H1 (cell line): ENCODE data around the gene NAV3. TPM values are rescaled to one million over a fixed set of nuclear protein-coding genes. Genes with fewer than 3 reads are reported as not detected.

ENCODE experiments used
- CTCF ChIA-PET: fragments of 300-600 bp; sonication (Branson Sonifier 250); formaldehyde crosslinking; loops from one replicate; lab custom pipeline; 2021; ENCODE audit not compliant: partially characterized antibody; lab: Charles Lee
- POLR2A ChIA-PET: fragments of 300-600 bp; sonication (Branson Sonifier 250); formaldehyde crosslinking; loops from one replicate; lab custom pipeline; 2021; ENCODE audit warnings: inconsistent platforms; ENCODE audit not compliant: partially characterized antibody; lab: Charles Lee
- DNase-seq, 2 experiments: peaks; one replicate each; pipeline versions ENCODE4 v3.0.0 to v3.0.0-alpha.2; 2010 to 2022; ENCODE audit warnings: low spot score in 2 of 2, low read depth in 1 of 2, mixed read lengths in 1 of 2
- FAIRE-seq: peaks from 2 replicates; lab custom pipeline; 2011; peaks lifted over from hg19 to GRCh38; lab: Jason Lieb, UNC
- H2AFZ ChIP-seq: 2 replicates; pipeline ENCODE4 v1.8.1; 2012; ENCODE audit warnings: low read length, inconsistent platforms
- H2AK5ac ChIP-seq: 2 replicates; pipeline ENCODE4 v1.6.1; 2013; ENCODE audit warnings: low read depth, low read length
- H2BK120ac ChIP-seq: replicated peaks from 2 replicates; pipeline ENCODE3; 2013; ENCODE audit warnings: low read depth, low read length, inconsistent platforms
- H2BK12ac ChIP-seq: 2 replicates; pipeline ENCODE4 v1.6.1; 2013; ENCODE audit warnings: low read depth, low read length
- H2BK15ac ChIP-seq: 2 replicates; pipeline ENCODE4 v1.6.1; 2013; ENCODE audit warnings: low read length
- H2BK20ac ChIP-seq: 2 replicates; pipeline ENCODE4 v1.6.1; 2013; ENCODE audit warnings: low read length
- H2BK5ac ChIP-seq: 2 replicates; pipeline ENCODE4 v1.6.1; 2013; ENCODE audit warnings: low read depth, low read length
- H3K14ac ChIP-seq: 2 replicates; pipeline ENCODE4 v1.6.1; 2013; ENCODE audit warnings: inconsistent platforms; ENCODE audit not compliant: insufficient read length
- H3K18ac ChIP-seq: 2 replicates; pipeline ENCODE4 v1.6.1; 2013; ENCODE audit warnings: low read length; ENCODE audit errors: extremely low read depth
- H3K23ac ChIP-seq: 2 replicates; pipeline ENCODE4 v1.6.1; 2013; ENCODE audit warnings: inconsistent platforms; ENCODE audit not compliant: insufficient read length
- H3K23me2 ChIP-seq: 2 replicates; pipeline ENCODE4 v1.6.1; 2013; ENCODE audit warnings: low read depth, low read length
- H3K27ac ChIP-seq: 2 replicates; pipeline ENCODE4 v1.6.1; 2011; ENCODE audit warnings: low read depth, low read length, inconsistent platforms
- H3K27me3 ChIP-seq, 4 experiments: replicated peaks in 1 of 4; 1 replicate in 1 of 4; 2 replicates in 3 of 4; pipeline versions ENCODE4 v1.6.1 to v1.8.1; 2011 to 2013; ENCODE audit warnings: low read length in 3 of 4, mild to moderate bottlenecking in 3 of 4, inconsistent platforms in 2 of 4, mixed read lengths in 2 of 4, moderate library complexity in 1 of 4; ENCODE audit not compliant: control insufficient read depth in 3 of 4, insufficient read depth in 3 of 4; ENCODE audit errors: extremely low read depth in 1 of 4
- H3K36me3 ChIP-seq, 4 experiments: 2 replicates each; pipeline versions ENCODE4 v1.6.1 to v1.8.1; 2011 to 2013; ENCODE audit warnings: mild to moderate bottlenecking in 4 of 4, low read length in 3 of 4, moderate library complexity in 2 of 4, control low read depth in 1 of 4, inconsistent platforms in 1 of 4; ENCODE audit not compliant: insufficient read depth in 4 of 4, control insufficient read depth in 2 of 4
- H3K4ac ChIP-seq: replicated peaks from 2 replicates; pipeline ENCODE3; 2013; ENCODE audit warnings: low read length, low read depth, mixed read lengths, inconsistent platforms; ENCODE audit not compliant: insufficient read length
- H3K4me1 ChIP-seq, 4 experiments: replicated peaks in 1 of 4; 1 replicate in 1 of 4; 2 replicates in 3 of 4; pipeline versions ENCODE4 v1.6.1 to v1.8.1; 2011 to 2013; ENCODE audit warnings: low read length in 3 of 4, inconsistent platforms in 2 of 4, mixed read lengths in 1 of 4; ENCODE audit not compliant: insufficient read depth in 4 of 4, control insufficient read depth in 3 of 4
- H3K4me2 ChIP-seq, 2 experiments: 2 replicates each; pipeline versions ENCODE4 v1.6.1 to v1.8.1; 2011 to 2013; ENCODE audit warnings: low read depth in 2 of 2, low read length in 2 of 2, control low read depth in 1 of 2, inconsistent platforms in 1 of 2, mild to moderate bottlenecking in 1 of 2; ENCODE audit not compliant: insufficient read depth in 1 of 2
- H3K4me3 ChIP-seq, 4 experiments: fragments of 200-600, 300-600 bp in 1 of 4; sonication (generic), shearing (Covaris generic), sonication (Bioruptor Twin) in 1 of 4; 2 replicates each; pipeline versions ENCODE4 v1.5.1 to v1.8.1; 2011 to 2016; ENCODE audit warnings: low read length in 4 of 4, low read depth in 3 of 4, control low read depth in 2 of 4, inconsistent platforms in 2 of 4, mild to moderate bottlenecking in 2 of 4, mixed read lengths in 1 of 4, moderate library complexity in 1 of 4; ENCODE audit not compliant: insufficient read depth in 2 of 4; ENCODE audit errors: extremely low read depth in 1 of 4
- H3K56ac ChIP-seq: replicated peaks from 2 replicates; pipeline ENCODE3; 2013; ENCODE audit warnings: low read depth, mild to moderate bottlenecking, mixed read lengths, low read length, inconsistent platforms; ENCODE audit not compliant: insufficient read length
- H3K79me1 ChIP-seq: 2 replicates; pipeline ENCODE4 v1.6.1; 2013; ENCODE audit warnings: low read depth, low read length, control low read depth
- H3K79me2 ChIP-seq, 2 experiments: 2 replicates each; pipeline versions ENCODE4 v1.6.1 to v1.8.1; 2012 to 2013; ENCODE audit warnings: low read length in 2 of 2, mild to moderate bottlenecking in 2 of 2, inconsistent platforms in 1 of 2; ENCODE audit not compliant: insufficient read depth in 2 of 2, control insufficient read depth in 1 of 2
- H3K9ac ChIP-seq, 4 experiments: replicated peaks in 1 of 4; 1 replicate in 1 of 4; 2 replicates in 3 of 4; pipeline versions ENCODE4 v1.6.1 to v1.8.1; 2011 to 2013; ENCODE audit warnings: low read depth in 3 of 4, low read length in 3 of 4, control low read depth in 2 of 4, mild to moderate bottlenecking in 2 of 4, moderate library complexity in 2 of 4, inconsistent platforms in 1 of 4; ENCODE audit errors: extremely low read depth in 1 of 4
- H3K9me3 ChIP-seq, 2 experiments: 2 replicates each; pipeline versions ENCODE4 v1.6.1 to v1.8.1; 2012 to 2013; ENCODE audit warnings: mild to moderate bottlenecking in 2 of 2, moderate library complexity in 2 of 2, control low read depth in 1 of 2, inconsistent platforms in 1 of 2, low read depth in 1 of 2, low read length in 1 of 2, mixed read lengths in 1 of 2; ENCODE audit not compliant: insufficient read depth in 2 of 2
- H4K20me1 ChIP-seq, 2 experiments: replicated peaks in 1 of 2; 2 replicates each; pipeline versions ENCODE3 to v1.8.1; 2011 to 2013; ENCODE audit warnings: inconsistent platforms in 2 of 2, low read length in 2 of 2, mild to moderate bottlenecking in 1 of 2; ENCODE audit not compliant: insufficient read depth in 2 of 2, control insufficient read depth in 1 of 2
- H4K5ac ChIP-seq: 2 replicates; pipeline ENCODE4 v1.6.1; 2013; ENCODE audit warnings: low read length, low read depth, mixed read lengths, inconsistent platforms; ENCODE audit not compliant: insufficient read length
- H4K8ac ChIP-seq: 2 replicates; pipeline ENCODE4 v1.8.0; 2013; ENCODE audit warnings: mild to moderate bottlenecking, moderate library complexity, low read length, inconsistent platforms; ENCODE audit not compliant: insufficient read depth; ENCODE audit errors: extremely low read depth
- H4K91ac ChIP-seq: replicated peaks from 2 replicates; pipeline ENCODE3; 2013; ENCODE audit warnings: low read length, mixed read lengths, inconsistent platforms; ENCODE audit not compliant: insufficient read length
- SIX5 ChIP-seq: IDR thresholded peaks from 2 replicates; pipeline ENCODE4 v1.6.1; 2011; ENCODE audit warnings: mild to moderate bottlenecking, low read depth, low read length
- SP2 ChIP-seq: IDR thresholded peaks from 2 replicates; pipeline ENCODE4 v1.6.1; 2012; ENCODE audit warnings: mild to moderate bottlenecking, low read length, inconsistent platforms
- TAF7 ChIP-seq: optimal IDR thresholded peaks from 2 replicates; pipeline ENCODE3; 2011; ENCODE audit warnings: low read depth, mild to moderate bottlenecking, inconsistent platforms, low read length, moderate library complexity, borderline replicate concordance
- TEAD4 ChIP-seq: IDR thresholded peaks from 2 replicates; pipeline ENCODE4 v1.6.1; 2012; ENCODE audit warnings: low read depth, low read length, inconsistent platforms, mixed read lengths
- polyA plus RNA-seq, 7 experiments: library from polyadenylated mRNA; depleted of rRNA in 3 of 7; stranded (reverse) in 5 of 7; unstranded in 2 of 7; fragments of >200 nt in 5 of 7; fragments of 200-250 nt in 2 of 7; gene quantifications; 1 replicate in 5 of 7; 2 replicates in 1 of 7; 4 replicates in 1 of 7; pipeline versions ENCODE4 v1.2.1 to v1.2.3, GENCODE V29; 2011 to 2013; ENCODE audit warnings: missing spikeins in 2 of 7, mixed read lengths in 2 of 7
- total RNA-seq: library from RNA; stranded (reverse); fragmentation: NEBNext Ultra II Directional; extraction: Animal tissue kit (Norgen Biotek cat#: 25700); gene quantifications from 2 replicates; pipeline ENCODE4 v1.2.1, GENCODE V29; 2021
- TF ChIP-seq, protein P1 (sequence below): IDR thresholded peaks from 2 replicates; pipeline ENCODE4 v1.6.1; 2011; ENCODE audit warnings: low read length, improper control_type of control experiment

NAV3 gene
- total and polyA plus RNA-seq, 2 of the 8 experiments (the other 6 are each of a cell fraction or from before 2014, with no cell fraction given): 0.47 to 5.0 TPM

DNA sequence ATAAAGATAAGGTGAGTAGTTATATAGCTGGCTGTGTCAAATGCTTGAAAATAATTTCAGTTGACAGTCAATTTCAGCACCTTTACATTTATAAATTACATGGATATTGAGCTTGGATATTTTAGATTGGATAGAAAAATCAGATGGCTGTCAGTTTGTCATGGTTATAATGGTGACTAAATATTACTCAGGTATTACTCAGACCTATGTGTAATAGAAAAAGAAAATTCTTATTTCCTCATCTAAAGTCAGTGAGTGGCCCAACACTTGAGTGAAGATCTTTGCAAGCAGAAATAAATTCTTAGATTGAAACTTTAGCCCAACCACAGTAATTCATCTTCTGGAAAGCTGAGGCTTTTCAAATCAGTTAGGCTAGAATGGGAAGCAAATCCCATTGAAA, 354.4 kb downstream of the NAV3 start:
- Histone ChIP-seq H3K4ac (no peak overlapping the region), H4K91ac (no peak overlapping the region), H4K8ac (no peak overlapping the region), H3K4me1 (peaks cover 0 to 4% (median 0%) of the 10 kb centered on the region in 4 experiments; a peak in 1 of 7 replicates), H3K9me3 (no peaks in the 10 kb centered on the region), H2BK5ac (no peak overlapping the region), H3K4me2 (no peak overlapping the region), H3K18ac (no peak overlapping the region), H2BK20ac (no peak overlapping the region), H3K23ac (no peak overlapping the region), H3K36me3 (no peaks in the 10 kb centered on the region), H2BK12ac (no peak overlapping the region), H2AFZ (no peak overlapping the region), H3K14ac (no peak overlapping the region), H3K56ac (no peak overlapping the region), H3K79me2 (no peaks in the 10 kb centered on the region), H3K9ac (peak overlapping the region in 1 of 4 experiments; percentile 8; a peak in 1 of 7 replicates), H3K79me1 (no peaks in the 10 kb centered on the region), H3K23me2 (no peaks in the 10 kb centered on the region), H3K27ac (no peak overlapping the region), H2AK5ac (no peak overlapping the region), H4K20me1 (no peaks in the 10 kb centered on the region)
- FAIRE-seq (no peak), DNase-seq (no peak)
- POLR2A ChIA-PET: no interaction called here
- TF ChIP-seq, protein P1, sequence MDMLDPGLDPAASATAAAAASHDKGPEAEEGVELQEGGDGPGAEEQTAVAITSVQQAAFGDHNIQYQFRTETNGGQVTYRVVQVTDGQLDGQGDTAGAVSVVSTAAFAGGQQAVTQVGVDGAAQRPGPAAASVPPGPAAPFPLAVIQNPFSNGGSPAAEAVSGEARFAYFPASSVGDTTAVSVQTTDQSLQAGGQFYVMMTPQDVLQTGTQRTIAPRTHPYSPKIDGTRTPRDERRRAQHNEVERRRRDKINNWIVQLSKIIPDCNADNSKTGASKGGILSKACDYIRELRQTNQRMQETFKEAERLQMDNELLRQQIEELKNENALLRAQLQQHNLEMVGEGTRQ: no peak
- TF ChIP-seq SIX5: no peak
- no peak for TF ChIP-seq TAF7
- no peak for TF ChIP-seq SP2
- TF ChIP-seq TEAD4: no peak
- TF ChIP-seq, all 59 proteins: peak for 0
- H2BK15ac ChIP-seq: no peak overlapping the region
- H4K5ac ChIP-seq: no peak overlapping the region
- H3K27me3 ChIP-seq: no peaks in the 10 kb centered on the region
- CTCF ChIA-PET: interaction anchor here (0.6 to 2.4 kb wide), 7 partner anchors 8 to 465 kb away, joined by 3 to 9 read pairs (median 4); no protein-coding TSS in a partner anchor
- H2BK120ac ChIP-seq: no peak overlapping the region
- H3K4me3 ChIP-seq: no peak overlapping the region
